GM18858 (cell line): ENCODE measurements around the gene AUTS2.

Experiments
- ATAC-seq: cut with Tn5 transposase; IDR thresholded peaks from one replicate; pipeline ENCODE4 v1.9.1; 2021; ENCODE audit not compliant: unreplicated experiment

Gene AUTS2

DNA sequence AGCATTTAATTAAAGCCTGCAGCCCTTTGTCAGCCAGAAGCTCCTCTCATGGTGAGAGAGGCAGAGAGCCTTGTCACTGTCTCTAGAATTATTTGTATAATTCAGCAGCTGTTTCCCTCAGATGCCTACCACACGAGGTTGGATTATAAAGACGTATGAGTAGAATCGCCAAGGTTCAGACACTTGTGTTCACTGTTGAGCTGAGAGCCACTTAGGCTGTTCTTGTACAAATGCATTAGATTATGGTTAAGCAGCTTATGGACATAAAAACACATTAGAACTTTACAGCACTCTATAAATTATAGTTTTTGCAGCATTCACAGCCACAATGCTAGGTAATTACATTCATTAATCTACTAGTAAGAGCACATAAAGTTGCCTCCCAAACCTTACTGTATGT lies 282.6 kb downstream of the AUTS2 start:
- ATAC-seq = no peak

DNA sequence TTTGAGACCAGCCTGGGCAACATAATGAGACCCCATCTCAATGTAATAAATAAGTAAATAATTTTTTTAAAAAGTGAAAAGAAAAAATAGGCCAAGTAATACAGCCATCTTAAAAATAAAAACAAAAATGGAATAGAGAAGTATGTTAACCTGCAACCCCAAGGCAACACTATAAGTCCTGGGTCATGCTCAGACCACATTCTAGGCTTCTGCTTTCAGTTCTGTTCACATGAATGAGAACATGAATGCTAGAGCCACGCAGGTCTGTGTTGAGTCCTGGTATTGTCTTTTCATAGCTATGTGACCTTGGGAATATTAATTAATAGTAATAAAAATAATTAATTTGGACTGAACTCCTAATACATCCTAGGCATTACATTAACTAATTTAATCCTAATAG lies 284.0 kb downstream of the AUTS2 start:
- ATAC-seq = peak; percentile 75

DNA sequence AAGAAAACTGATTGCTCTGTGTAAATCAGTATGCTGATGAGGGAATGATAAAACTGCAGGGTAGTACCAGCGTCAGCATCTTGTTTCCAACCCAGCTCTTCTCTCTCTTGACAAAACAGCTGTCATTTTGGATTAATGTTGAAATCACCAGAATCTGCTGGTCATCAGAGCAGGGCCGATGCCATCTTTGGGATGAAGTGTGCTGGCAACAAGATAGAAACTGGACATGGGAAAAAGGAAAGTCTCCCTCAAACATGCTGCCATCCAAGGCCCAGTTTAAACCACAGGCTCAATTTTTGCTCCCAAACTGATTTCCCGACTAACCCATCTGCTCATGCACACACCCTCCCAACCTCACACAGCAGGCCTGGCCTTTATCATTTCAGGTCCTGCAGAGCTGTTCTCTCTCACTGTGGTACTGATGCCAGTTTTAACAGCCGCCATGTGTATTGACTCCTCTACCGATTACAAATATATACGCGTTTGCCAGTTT lies 285.2 kb downstream of the AUTS2 start:
- no peak for ATAC-seq

- ATAC-seq = no peak
Observed at GRCh38 chr7:69885431-69885830, 287.2 kb downstream of the AUTS2 start.

DNA sequence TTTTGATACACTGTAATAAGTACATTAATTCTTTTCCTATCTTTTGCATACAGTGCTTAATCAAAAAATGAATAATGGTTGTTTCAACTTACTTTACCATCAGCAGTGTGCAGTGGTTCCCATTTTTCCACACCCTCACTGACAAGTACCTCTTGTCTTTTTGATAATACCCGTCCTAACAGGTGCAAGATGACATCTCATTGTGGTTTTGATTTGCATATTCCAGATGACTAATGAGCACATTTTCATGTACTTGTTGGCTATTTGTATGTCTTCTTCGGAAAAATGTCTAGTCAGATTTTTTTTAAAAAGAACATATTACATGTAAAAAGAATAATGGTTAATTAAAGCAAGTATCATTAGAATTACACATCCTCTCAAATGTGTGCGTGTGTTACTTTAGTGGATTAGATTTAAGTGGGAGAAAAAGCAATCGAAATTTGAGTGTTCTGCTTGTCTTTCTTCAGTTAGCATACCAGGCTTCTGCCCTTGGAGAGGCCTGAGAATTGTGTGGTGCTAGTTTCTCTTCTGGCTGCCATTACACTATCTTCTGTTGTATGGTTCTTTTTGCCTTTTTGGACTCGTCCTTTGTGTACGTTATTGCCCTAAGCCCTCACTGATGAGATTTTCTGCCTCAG lies 291.2 kb downstream of the AUTS2 start:
- ATAC-seq = peak; percentile 70

DNA sequence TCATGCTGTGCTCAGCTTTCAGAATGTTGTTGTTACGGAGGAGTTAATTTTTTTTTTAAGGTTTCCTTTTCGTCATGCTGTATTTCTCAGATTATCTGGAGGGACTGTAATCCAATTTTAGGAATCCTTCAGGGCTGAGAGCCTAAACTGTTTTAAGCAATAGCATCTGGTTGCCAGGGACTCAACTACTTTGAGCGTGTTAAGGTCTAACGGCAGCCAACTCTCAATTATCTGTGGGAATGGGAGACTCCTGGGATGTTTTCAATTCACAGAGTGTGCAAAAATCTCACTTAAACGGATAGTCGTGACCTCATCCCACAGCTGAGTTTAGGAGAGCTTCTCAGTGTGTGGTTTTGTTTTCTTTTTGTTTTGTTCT lies 291.7 kb downstream of the AUTS2 start:
- no peak for ATAC-seq

GRCh38 chr7:69892790-69893189 lies 294.5 kb downstream of the AUTS2 start:
- no peak for ATAC-seq

DNA sequence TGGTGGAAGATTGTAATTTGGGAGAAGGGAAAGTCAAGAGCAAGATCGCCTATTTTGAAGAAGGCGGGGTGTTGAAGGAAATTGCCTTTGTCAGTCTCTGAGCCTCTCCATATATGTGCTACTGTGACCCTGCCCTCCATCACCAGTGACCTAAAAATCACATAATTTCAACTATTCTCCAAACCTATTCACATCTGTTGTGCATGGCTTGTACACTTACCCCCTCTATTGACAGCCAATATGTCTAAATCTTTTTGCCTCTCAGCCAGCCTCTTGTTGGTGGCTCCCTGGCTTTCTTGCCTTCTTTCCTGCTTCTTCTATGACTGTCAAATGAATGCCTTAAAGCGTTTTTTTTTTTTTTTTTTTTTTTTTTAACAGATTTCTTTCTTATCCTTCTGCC lies 295.6 kb downstream of the AUTS2 start:
- ATAC-seq = no peak

GRCh38 chr7:69895446-69895845 lies 297.2 kb downstream of the AUTS2 start:
- ATAC-seq = no peak

- ATAC-seq = no peak
Observed at GRCh38 chr7:69896121-69896520, 297.8 kb downstream of the AUTS2 start.

DNA sequence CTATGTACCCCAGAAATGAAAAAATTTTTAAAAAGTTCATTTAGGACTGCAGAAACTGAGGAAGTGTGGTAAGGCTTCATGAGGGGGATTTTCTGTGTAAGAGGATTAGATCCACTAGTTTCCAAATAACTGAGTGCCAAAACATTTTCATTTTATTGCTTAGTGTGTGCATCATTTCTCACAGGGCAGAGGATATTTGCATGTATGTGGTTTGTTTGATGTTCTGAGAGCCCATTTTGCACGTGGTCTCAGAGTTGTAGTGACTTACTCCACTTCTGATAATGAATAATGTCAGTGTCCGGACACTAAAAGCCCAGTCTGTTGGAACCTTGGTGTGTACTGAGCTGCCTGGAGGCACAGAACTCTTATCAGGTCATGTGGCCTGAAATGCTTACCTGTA lies 299.9 kb downstream of the AUTS2 start:
- peak; percentile 92 for ATAC-seq

- no peak for ATAC-seq
Observed at GRCh38 chr7:69903410-69903809, 305.1 kb downstream of the AUTS2 start.

DNA sequence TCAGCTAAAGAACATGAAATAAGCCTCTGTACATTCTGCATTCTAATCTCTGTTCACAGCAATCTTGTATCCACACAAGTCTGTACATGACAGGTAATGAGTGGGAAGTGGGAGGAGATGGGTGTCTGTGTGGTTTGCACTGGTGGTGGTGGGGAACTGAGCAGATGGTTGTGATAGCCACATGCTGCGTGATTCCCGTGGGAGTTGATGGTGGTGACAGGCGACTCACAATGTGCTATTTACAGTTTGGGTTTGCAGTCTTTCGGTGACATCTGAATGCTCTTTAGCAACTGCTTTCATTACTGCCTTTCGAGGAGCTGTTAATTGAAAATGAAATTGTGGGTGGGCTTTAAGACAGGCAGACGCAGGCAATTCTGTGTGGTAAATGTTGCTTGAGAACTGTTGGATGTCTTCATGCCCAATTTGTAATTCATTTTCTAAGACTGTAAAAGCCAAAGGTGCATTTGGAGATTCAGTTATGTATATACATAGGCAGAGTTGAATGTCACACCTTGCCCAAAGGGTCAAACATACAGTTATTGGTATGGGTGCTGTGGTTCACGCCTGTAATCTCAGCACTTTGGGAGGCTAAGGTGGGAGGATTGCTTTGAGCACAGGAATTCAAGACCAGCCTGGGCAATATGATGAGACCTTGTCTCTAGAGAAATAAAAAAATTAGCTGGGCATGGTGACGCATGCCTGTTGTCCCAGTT lies 308.2 kb downstream of the AUTS2 start:
- ATAC-seq = peak; percentile 92

GRCh38 chr7:69907720-69908119 lies 309.4 kb downstream of the AUTS2 start:
- no peak for ATAC-seq

DNA sequence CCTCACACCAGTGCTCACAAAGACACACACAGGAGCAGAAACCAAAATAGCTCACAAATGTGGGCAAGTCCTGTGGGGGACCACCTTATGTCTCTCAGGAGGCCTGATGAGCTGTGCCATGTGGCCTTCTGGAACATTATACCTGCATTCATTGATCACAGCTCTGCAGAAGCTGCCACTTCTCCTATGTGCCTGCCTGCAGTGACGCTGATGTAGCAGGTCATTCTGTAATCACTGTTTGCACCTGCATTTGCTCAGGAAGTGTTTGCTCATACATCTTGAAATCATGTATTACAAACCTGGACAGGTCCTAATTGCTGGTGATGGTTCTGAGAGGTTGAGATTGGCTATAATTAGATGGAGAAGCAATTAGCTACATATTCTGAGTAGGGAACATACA lies 310.2 kb downstream of the AUTS2 start:
- ATAC-seq = no peak

DNA sequence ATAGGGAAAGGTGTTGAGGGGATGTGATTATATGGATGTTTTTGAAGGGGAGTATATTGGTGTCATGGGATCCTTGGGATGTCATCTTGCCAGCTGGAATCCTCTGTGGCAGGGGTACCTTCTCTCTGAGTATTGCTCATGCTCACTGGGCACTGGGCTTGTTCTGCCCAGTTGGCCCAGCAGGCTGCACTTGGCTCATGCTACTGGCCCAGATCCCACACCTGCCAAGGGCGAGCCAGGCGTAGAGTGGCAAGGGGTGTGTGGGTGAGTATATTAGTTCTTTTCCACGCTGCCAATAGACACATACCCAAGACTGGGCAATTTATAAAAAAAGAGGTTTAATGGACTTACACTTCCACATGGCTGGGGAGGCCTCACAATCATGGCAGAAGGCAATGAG lies 311.9 kb downstream of the AUTS2 start:
- no peak for ATAC-seq

DNA sequence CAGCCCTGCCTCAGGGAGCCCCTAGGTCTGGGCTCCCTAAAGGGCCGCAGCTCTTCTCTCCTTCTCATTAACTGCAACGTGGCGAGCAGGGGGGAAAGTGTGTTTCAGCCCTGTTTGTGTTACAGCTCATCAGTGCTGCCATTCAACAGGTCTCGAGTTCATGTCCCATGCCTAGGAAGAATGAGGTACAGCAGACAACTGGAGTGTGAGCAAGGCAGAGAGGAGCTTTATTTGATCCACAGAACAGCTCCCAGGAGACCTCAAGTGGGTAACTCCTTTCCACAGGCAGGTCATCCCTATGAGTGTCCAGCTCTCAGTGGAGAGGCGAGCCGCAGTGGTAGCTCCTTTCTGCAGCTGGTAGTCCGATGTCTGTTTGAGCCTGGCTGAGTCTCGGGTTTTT lies 313.1 kb downstream of the AUTS2 start:
- no peak for ATAC-seq

- ATAC-seq = no peak
Observed at GRCh38 chr7:69912141-69912540, 313.9 kb downstream of the AUTS2 start.

GRCh38 chr7:69912846-69913245 lies 314.6 kb downstream of the AUTS2 start:
- no peak for ATAC-seq

- no peak for ATAC-seq
Observed at GRCh38 chr7:69919426-69920111, 321.3 kb downstream of the AUTS2 start.

DNA sequence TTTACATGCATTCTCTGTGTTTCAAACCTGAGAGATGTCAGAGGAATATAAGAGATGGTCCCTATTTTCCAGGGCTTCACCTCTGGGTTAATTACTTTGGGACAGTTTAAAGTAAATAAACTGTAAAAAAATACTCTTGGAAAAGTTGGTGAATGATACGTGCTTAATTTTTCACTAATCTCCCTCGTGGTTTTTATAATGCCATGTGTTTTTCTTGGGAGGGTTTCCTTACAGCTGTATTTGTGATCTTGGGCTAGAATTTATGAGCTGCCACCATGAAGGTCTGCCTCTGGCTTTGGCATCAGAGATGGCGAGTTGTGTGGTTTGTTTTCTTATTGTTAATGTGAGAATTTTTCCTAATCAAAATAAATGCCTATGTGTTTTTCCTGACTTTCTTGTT lies 322.5 kb downstream of the AUTS2 start:
- ATAC-seq = no peak
